PC-3 (cell line): ENCODE measurements around the gene GALNT2. TPM values are rescaled to one million over a fixed set of nuclear protein-coding genes. Genes with fewer than 3 reads are reported as not detected.

Experiments
- ATAC-seq: fragments of 200-7000 bp; cut with Tn5 transposase; 2 replicates; pipeline ENCODE4 v1.9.1; 2020; ENCODE audit warnings: mild to moderate bottlenecking, moderate library complexity
- BruUV-seq: library from RNA; stranded (reverse); fragments of 400-500 nt; replicated peaks from 2 replicates; lab custom pipeline; 2021; lab: Mats Ljungman, UMichigan
- CTCF ChIA-PET: fragments of 300-600 bp; sonication (Branson Sonifier 250); formaldehyde crosslinking; loops from one replicate; lab custom pipeline; 2022; ENCODE audit warnings: antibody characterized with exemption; lab: Charles Lee
- POLR2A ChIA-PET: fragments of 300-600 bp; sonication (Branson Sonifier 250); formaldehyde crosslinking; loops from one replicate; lab custom pipeline; 2022; ENCODE audit warnings: antibody characterized with exemption; ENCODE audit not compliant: unreplicated experiment; lab: Charles Lee
- DNase-seq: peaks from one replicate; pipeline ENCODE4 v3.0.0-alpha.2; 2015
- H2AFZ ChIP-seq: fragments of 300-600 bp; sonication (generic); 2 replicates; pipeline ENCODE4 v1.6.0; 2016; ENCODE audit warnings: antibody characterized with exemption, low read length
- H3F3A ChIP-seq: fragments of 300-600 bp; sonication (generic); one replicate; pipeline ENCODE4 v1.6.0; 2017; ENCODE audit warnings: antibody characterized with exemption, low read length, control low read depth, mild to moderate bottlenecking; ENCODE audit not compliant: unreplicated experiment
- H3K27ac ChIP-seq: fragments of 300-600 bp; sonication (generic); 2 replicates; pipeline ENCODE4 v1.5.1; 2016; ENCODE audit warnings: mild to moderate bottlenecking, low read length
- H3K27me3 ChIP-seq: fragments of 300-600 bp; sonication (generic); 2 replicates; pipeline ENCODE4 v1.6.1; 2016; ENCODE audit warnings: low read length, mixed read lengths
- H3K36me3 ChIP-seq: fragments of 300-600 bp; sonication (generic); 2 replicates; pipeline ENCODE4 v1.6.1; 2016; ENCODE audit warnings: low read depth, mixed run types, low read length, mixed read lengths
- H3K4me1 ChIP-seq: fragments of 300-600 bp; sonication (generic); 2 replicates; pipeline ENCODE4 v1.5.1; 2016; ENCODE audit warnings: low read length; ENCODE audit not compliant: insufficient read depth
- H3K4me2 ChIP-seq: fragments of 300-600 bp; sonication (generic); 2 replicates; pipeline ENCODE4 v1.6.0; 2016; ENCODE audit warnings: low read length
- H3K4me3 ChIP-seq: fragments of 300-600 bp; sonication (generic); 2 replicates; pipeline ENCODE4 v1.5.1; 2016; ENCODE audit warnings: mild to moderate bottlenecking, low read length, mixed read lengths
- H3K79me2 ChIP-seq: fragments of 300-600 bp; sonication (generic); 2 replicates; pipeline ENCODE4 v1.6.1; 2017; ENCODE audit warnings: low read length, mixed read lengths
- H3K9ac ChIP-seq: fragments of 300-600 bp; sonication (generic); 2 replicates; pipeline ENCODE4 v1.6.0; 2016; ENCODE audit warnings: mild to moderate bottlenecking, low read length
- H3K9me2 ChIP-seq: fragments of 300-600 bp; sonication (generic); replicated peaks from 2 replicates; pipeline ENCODE4 v1.6.1; 2016; ENCODE audit warnings: mixed run types, low read length, mixed read lengths
- H3K9me3 ChIP-seq: fragments of 300-600 bp; sonication (generic); 2 replicates; pipeline ENCODE4 v1.6.1; 2016; ENCODE audit warnings: low read length, mixed read lengths
- H4K20me1 ChIP-seq: fragments of 300-600 bp; sonication (generic); 2 replicates; pipeline ENCODE4 v1.6.1; 2016; ENCODE audit warnings: low read length, mixed read lengths
- CTCF ChIP-seq: fragments of 300-600 bp; sonication (generic); conservative IDR thresholded peaks from 2 replicates; pipeline ENCODE4 v1.5.1; 2017; ENCODE audit warnings: antibody characterized with exemption, low read depth, mild to moderate bottlenecking, low read length
- EZH2 ChIP-seq: fragments of 300-600 bp; sonication (generic); IDR thresholded peaks from one replicate; pipeline ENCODE4 v1.6.1; 2017; ENCODE audit warnings: antibody characterized with exemption, mild to moderate bottlenecking, low read length; ENCODE audit not compliant: unreplicated experiment
- EZH2phosphoT487 ChIP-seq: fragments of 300-600 bp; sonication (generic); IDR thresholded peaks from 2 replicates; pipeline ENCODE4 v1.6.1; 2018; ENCODE audit warnings: mild to moderate bottlenecking, antibody characterized with exemption, low read length, borderline replicate concordance
- intact Hi-C: fragments of 100-400 bp; cut with micrococcal nuclease; formaldehyde crosslinking; loops from 2 replicates; pipeline ENCODE4 v1.9.0; 2023
- total RNA-seq: library from RNA; depleted of rRNA; stranded (reverse); fragments of >200 nt; gene quantifications from 2 replicates; pipeline ENCODE4 v1.2.3, GENCODE V29; 2014

The GALNT2 gene
- total RNA-seq, 1 experiment from 2014 or later: 182 TPM

DNA sequence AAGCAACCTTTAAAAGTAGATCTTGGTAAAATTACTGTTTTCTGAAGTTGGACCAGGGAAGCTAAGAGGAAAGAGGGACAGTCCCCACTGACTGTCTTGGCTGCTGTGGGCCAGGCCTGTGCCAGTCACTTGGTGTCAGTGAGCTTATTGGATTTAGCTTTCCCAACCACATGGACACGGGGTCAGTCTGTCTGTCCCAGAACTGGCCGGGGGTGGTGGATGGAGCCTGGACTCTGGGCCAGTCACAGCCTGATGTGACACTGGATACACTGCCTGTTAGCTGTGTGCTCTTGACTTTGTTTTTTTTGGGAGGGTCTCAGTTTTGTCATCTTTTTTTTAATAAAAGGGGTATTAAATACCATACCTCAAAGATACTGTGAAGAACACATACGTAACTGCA is 96.7 kb downstream of the GALNT2 start:
- Histone ChIP-seq H2AFZ (no peak overlapping the region), H3K9ac (no peak overlapping the region), H3K27ac (no peak overlapping the region), H3K79me2 (peaks cover 98% of the 10 kb centered on the region), H3K9me3 (no peaks in the 10 kb centered on the region), H3K4me3 (no peak overlapping the region), H3F3A (no peaks in the 10 kb centered on the region), H3K4me1 (peaks cover 21% of the 10 kb centered on the region), H3K27me3 (no peaks in the 10 kb centered on the region), H3K9me2 (no peaks in the 10 kb centered on the region), H4K20me1 (peaks cover 6% of the 10 kb centered on the region; the same call in 1 of the 2 replicates), H3K36me3 (peaks cover 12% of the 10 kb centered on the region), H3K4me2 (no peak overlapping the region)
- intact Hi-C loops: no loop called here
- ATAC-seq (no peak), DNase-seq (no peak)
- ChIA-PET CTCF (no interaction called here), POLR2A (no interaction called here)
- no TSS peak for BruUV-seq
- TF ChIP-seq EZH2phosphoT487 (no peak), CTCF (no peak), EZH2 (no peak)

DNA sequence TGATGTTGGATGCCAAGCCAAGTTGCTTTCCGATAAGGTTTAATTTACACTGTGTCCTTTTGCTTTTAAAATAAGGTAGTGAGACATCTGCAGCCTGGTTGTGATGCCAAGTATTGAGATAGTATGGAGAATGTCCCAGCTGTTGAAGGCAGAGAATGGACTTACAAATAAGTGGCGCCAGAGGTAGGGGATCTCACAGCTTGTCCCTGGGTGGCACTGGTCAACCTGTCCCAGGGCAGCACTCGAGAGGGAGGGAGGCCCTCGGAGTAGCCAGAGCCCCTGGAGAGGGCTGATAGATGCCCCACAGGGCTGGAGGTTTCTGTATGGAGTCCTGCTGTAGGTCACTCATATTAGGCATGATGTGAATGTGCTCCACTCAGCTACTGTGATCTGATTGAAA is 98.5 kb downstream of the GALNT2 start:
- ChIA-PET CTCF (no interaction called here), POLR2A (no interaction called here)
- H3K4me2 ChIP-seq: no peak overlapping the region
- H3K9me2 ChIP-seq: no peaks in the 10 kb centered on the region
- H3F3A ChIP-seq: no peaks in the 10 kb centered on the region
- intact Hi-C loops: no loop called here
- no TSS peak for BruUV-seq
- H3K27ac ChIP-seq: no peak overlapping the region
- no peaks in the 10 kb centered on the region for H3K27me3 ChIP-seq
- H3K4me1 ChIP-seq: peaks cover 21% of the 10 kb centered on the region
- H2AFZ ChIP-seq: no peak overlapping the region
- no peak for ATAC-seq
- H4K20me1 ChIP-seq: no peaks in the 10 kb centered on the region
- H3K36me3 ChIP-seq: peaks cover 12% of the 10 kb centered on the region
- peaks cover 98% of the 10 kb centered on the region for H3K79me2 ChIP-seq
- no peak for TF ChIP-seq EZH2
- no peak for TF ChIP-seq EZH2phosphoT487
- TF ChIP-seq CTCF: no peak
- no peaks in the 10 kb centered on the region for H3K9me3 ChIP-seq
- no peak overlapping the region for H3K4me3 ChIP-seq
- no peak overlapping the region for H3K9ac ChIP-seq
- no peak for DNase-seq

DNA sequence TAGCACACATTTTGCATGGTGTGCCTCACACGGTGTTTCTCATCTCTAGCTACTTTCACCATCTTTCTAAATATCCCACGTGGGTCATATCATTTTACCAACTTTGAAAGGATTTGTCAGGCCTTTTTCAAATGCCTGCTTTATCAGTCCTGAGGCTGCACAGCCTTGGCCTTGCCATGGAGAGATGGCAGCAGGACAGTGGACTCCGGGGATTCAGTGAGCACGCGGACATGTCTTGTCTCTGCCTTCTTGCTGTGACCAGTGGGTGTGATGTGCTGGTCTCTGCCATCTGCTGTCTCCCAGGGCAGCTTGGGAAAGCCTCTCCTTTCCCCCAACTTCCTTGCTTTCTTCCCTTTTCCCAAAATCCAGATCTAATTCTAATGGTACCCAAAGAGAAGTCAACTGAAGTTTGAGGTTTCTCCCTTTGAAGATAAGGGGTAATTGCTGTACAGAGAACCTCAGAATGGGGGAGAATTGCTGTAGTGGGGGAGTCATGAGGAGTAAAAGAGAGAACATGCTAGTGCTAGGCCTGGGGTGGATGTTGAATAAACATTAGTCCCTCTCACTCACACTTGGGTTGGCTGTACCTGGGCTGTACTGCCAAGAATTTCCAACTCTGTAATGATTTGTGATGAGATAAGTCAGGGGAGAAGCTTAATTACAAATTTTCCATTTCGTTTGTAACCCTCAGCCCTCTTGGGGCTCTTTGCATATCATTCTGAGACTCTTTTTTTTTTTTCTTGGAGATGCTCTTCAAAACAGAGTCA is 99.5 kb downstream of the GALNT2 start:
- Histone ChIP-seq H3K9ac (no peak overlapping the region), H3K4me3 (no peak overlapping the region), H3K27me3 (no peaks in the 10 kb centered on the region), H3K79me2 (peaks cover 98% of the 10 kb centered on the region), H3K9me3 (no peaks in the 10 kb centered on the region), H3F3A (peaks cover under 1% of the 10 kb centered on the region), H4K20me1 (peaks cover 6% of the 10 kb centered on the region; the same call in 1 of the 2 replicates), H3K9me2 (no peaks in the 10 kb centered on the region), H3K36me3 (peaks cover 12% of the 10 kb centered on the region), H3K27ac (no peak overlapping the region), H3K4me1 (peaks cover 24% of the 10 kb centered on the region), H2AFZ (no peak overlapping the region), H3K4me2 (no peak overlapping the region)
- POLR2A ChIA-PET: interaction anchor here (0.6 kb wide), 1 partner anchor 86 kb away, joined by 4 read pairs; no protein-coding TSS in a partner anchor
- CTCF ChIA-PET: interaction anchor here (0.6 to 0.7 kb wide), 2 partner anchors 100 to 397 kb away, joined by 3 to 4 read pairs; no protein-coding TSS in a partner anchor
- DNase-seq (no peak), ATAC-seq (no peak)
- intact Hi-C loops: no loop called here
- no TSS peak for BruUV-seq
- TF ChIP-seq EZH2phosphoT487 (no peak), EZH2 (no peak), CTCF (no peak)
